ENCODE measurements around the gene CUL9. TPM values are rescaled to one million over a fixed set of nuclear protein-coding genes. Genes with fewer than 3 reads are reported as not detected.
A peak's percentile ranks its signal among the peaks of the same experiment; 100 is the strongest.

The CUL9 gene
- polyA plus RNA-seq, 3 donors: 2.9 to 68.8 (median 3.8) TPM

DNA sequence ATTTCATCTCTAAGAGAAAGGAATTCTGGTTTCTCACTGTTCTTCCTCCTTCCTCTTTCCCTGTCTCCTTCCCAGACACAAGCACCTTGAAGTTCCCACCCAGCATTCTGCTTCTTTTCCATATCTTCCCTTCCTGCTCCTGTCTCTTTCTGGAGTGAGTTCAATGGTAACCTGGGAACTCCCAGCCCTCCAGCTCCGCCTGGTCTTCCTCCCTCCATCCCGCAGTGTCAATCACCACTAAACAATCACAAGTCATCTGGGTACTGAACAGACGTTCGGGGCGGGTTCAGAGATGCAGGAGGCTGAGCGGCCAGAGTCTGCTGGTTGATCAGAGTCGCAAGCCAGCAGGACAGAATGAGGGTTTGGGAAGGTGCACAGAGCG lies 69.0 kb downstream of the CUL9 start:
- Mint-ChIP-seq H3K27ac (no peak overlapping the region), H3K27me3 (ENCODE audit: low read depth in 3 of 3) (peaks cover 38 to 62% (median 60%) of the 10 kb centered on the region in 3 donors), H3K36me3 (no peaks in the 10 kb centered on the region), H3K4me3 (peak overlapping the region in 1 of 2 donors; percentile 78), H3K4me1 (peaks cover 26% of the 10 kb centered on the region), H3K9me3 (peaks cover 0 to 6% (median 0%) of the 10 kb centered on the region in 7 donors)
- H3K36me3 ChIP-seq (replicated peaks in 1 of 2; ENCODE audit: control insufficient read depth in 1 of 2, insufficient read depth in 2 of 2, low read length in 2 of 2): no peaks in the 10 kb centered on the region
- peak overlapping the region; percentile 33 for H2AFZ ChIP-seq (ENCODE audit: insufficient read depth, low read depth, low read length, poor library complexity, severe bottlenecking)
- no peak overlapping the region for H3K9ac ChIP-seq (ENCODE audit: insufficient read depth, low read length, poor library complexity, severe bottlenecking)
- H3K27me3 ChIP-seq (ENCODE audit: control insufficient read depth in 2 of 2, insufficient read depth in 2 of 2, low read length in 2 of 2): peaks cover 12 to 58% of the 10 kb centered on the region in 2 donors
- intact Hi-C loops (cut with micrococcal nuclease): no loop called here
- no peak overlapping the region for H3K27ac ChIP-seq (ENCODE audit: low read depth in 1 of 2, low read length in 2 of 2)
- H4K20me1 ChIP-seq (ENCODE audit: insufficient read depth, low read length): no peaks in the 10 kb centered on the region
- WGBS (ENCODE audit: insufficient coverage): 4% methylated on average over 6 of the region's 8 CpGs
- peaks cover 13 to 21% of the 10 kb centered on the region in 2 donors for H3K4me1 ChIP-seq (ENCODE audit: control insufficient read depth in 1 of 2, insufficient read depth in 2 of 2, low read length in 2 of 2)
- H3K9me3 ChIP-seq (replicated peaks in 1 of 2; ENCODE audit: control insufficient read depth in 1 of 2, insufficient read depth in 1 of 2, low read length in 2 of 2): no peaks in the 10 kb centered on the region
- TF ChIP-seq, protein P1, sequence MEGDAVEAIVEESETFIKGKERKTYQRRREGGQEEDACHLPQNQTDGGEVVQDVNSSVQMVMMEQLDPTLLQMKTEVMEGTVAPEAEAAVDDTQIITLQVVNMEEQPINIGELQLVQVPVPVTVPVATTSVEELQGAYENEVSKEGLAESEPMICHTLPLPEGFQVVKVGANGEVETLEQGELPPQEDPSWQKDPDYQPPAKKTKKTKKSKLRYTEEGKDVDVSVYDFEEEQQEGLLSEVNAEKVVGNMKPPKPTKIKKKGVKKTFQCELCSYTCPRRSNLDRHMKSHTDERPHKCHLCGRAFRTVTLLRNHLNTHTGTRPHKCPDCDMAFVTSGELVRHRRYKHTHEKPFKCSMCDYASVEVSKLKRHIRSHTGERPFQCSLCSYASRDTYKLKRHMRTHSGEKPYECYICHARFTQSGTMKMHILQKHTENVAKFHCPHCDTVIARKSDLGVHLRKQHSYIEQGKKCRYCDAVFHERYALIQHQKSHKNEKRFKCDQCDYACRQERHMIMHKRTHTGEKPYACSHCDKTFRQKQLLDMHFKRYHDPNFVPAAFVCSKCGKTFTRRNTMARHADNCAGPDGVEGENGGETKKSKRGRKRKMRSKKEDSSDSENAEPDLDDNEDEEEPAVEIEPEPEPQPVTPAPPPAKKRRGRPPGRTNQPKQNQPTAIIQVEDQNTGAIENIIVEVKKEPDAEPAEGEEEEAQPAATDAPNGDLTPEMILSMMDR (IDR thresholded peaks at IDR 0.05): no peak
- H3K4me2 ChIP-seq (replicated peaks; ENCODE audit: extremely low read depth, low read length, poor library complexity, severe bottlenecking): no peak overlapping the region
- H3K4me3 ChIP-seq (replicated peaks in 1 of 3; ENCODE audit: low read depth in 2 of 3, low read length in 3 of 3): no peak overlapping the region
- DNase-seq: no peak
- H3K79me2 ChIP-seq (ENCODE audit: insufficient read depth, low read length): no peaks in the 10 kb centered on the region

DNA sequence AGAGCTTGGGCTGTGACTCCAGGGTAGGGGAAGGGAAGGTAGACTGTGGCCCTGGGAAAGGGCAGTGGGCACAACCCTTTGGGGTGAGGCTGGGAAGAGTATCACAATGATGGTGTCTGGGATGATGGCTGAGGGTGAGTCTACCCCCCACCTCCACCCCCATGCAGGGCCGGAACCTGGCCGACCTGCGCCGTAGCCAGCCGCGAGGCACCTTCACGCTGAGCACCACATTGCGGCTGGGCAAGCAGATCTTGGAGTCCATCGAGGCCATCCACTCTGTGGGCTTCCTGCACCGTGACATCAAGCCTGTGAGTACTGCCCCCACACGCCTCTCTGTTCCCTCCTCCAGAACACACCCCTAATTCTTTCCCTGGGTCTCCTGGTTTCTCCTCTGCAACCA lies 71.4 kb downstream of the CUL9 start:
- Histone ChIP-seq H3K9ac (ENCODE audit: insufficient read depth, low read length, poor library complexity, severe bottlenecking) (no peak overlapping the region), H3K36me3 (replicated peaks in 1 of 2; ENCODE audit: control insufficient read depth in 1 of 2, insufficient read depth in 2 of 2, low read length in 2 of 2) (no peaks in the 10 kb centered on the region), H3K27me3 (ENCODE audit: control insufficient read depth in 2 of 2, insufficient read depth in 2 of 2, low read length in 2 of 2) (peaks cover 10 to 44% of the 10 kb centered on the region in 2 donors), H3K9me3 (replicated peaks in 1 of 2; ENCODE audit: control insufficient read depth in 1 of 2, insufficient read depth in 1 of 2, low read length in 2 of 2) (no peaks in the 10 kb centered on the region), H3K79me2 (ENCODE audit: insufficient read depth, low read length) (no peaks in the 10 kb centered on the region), H3K27ac (ENCODE audit: low read depth in 1 of 2, low read length in 2 of 2) (no peak overlapping the region), H3K4me3 (replicated peaks in 1 of 3; ENCODE audit: low read depth in 2 of 3, low read length in 3 of 3) (no peak overlapping the region), H2AFZ (ENCODE audit: insufficient read depth, low read depth, low read length, poor library complexity, severe bottlenecking) (no peak overlapping the region), H3K4me1 (ENCODE audit: control insufficient read depth in 1 of 2, insufficient read depth in 2 of 2, low read length in 2 of 2) (no peaks in the 10 kb centered on the region), H4K20me1 (ENCODE audit: insufficient read depth, low read length) (no peaks in the 10 kb centered on the region), H3K4me2 (replicated peaks; ENCODE audit: extremely low read depth, low read length, poor library complexity, severe bottlenecking) (no peak overlapping the region)
- intact Hi-C loops (cut with micrococcal nuclease): no loop called here
- Mint-ChIP-seq H3K27me3 (ENCODE audit: low read depth in 3 of 3) (peaks cover 36 to 55% (median 53%) of the 10 kb centered on the region in 3 donors), H3K36me3 (no peaks in the 10 kb centered on the region), H3K27ac (no peak overlapping the region), H3K4me1 (peaks cover 7% of the 10 kb centered on the region), H3K9me3 (peaks cover 0 to 6% (median 0%) of the 10 kb centered on the region in 7 donors), H3K4me3 (no peak overlapping the region)
- over 99% methylated on average over 11 of the region's 11 CpGs for WGBS (ENCODE audit: insufficient coverage)
- TF ChIP-seq, protein P1 (IDR thresholded peaks at IDR 0.05): no peak
- no peak for DNase-seq

Measured in CD14-positive monocyte (primary cell).